ENCODE data around the gene CDKN3.
"Not testable (repeated sequence)": the region's sequence is repeated elsewhere in the genome, so short reads cannot be mapped to it uniquely, and the experiment has no call there.

Gene CDKN3

GRCh38 chr14:54374117-54374884 lies 22.5 kb upstream of the CDKN3 start:
- no peak for DNase-seq
- Histone ChIP-seq H3K4me3 (ENCODE audit: low read depth, low read length) (no peak overlapping the region), H3K9me3 (ENCODE audit: insufficient read depth, low read depth, low read length) (no peaks in the 10 kb centered on the region), H3K4me1 (ENCODE audit: control insufficient read depth in 1 of 2, insufficient read depth in 2 of 2, low read length in 2 of 2) (peaks cover 3% of the 10 kb centered on the region in 2 experiments), H3K4me2 (ENCODE audit: low read length) (no peak overlapping the region), H3K14ac (ENCODE audit: low read length) (no peak overlapping the region), H3K27ac (ENCODE audit: low read depth, low read length) (no peak overlapping the region), H2AFZ (ENCODE audit: insufficient read depth, low read length, poor library complexity) (no peak overlapping the region), H2BK5ac (ENCODE audit: low read depth, low read length, poor library complexity) (no peak overlapping the region), H3K4ac (ENCODE audit: low read depth, low read length) (no peak overlapping the region), H3K79me1 (ENCODE audit: low read length) (no peaks in the 10 kb centered on the region), H3K79me2 (ENCODE audit: control insufficient read depth, insufficient read depth, low read length, poor library complexity) (no peaks in the 10 kb centered on the region), H3K9ac (ENCODE audit: low read length) (no peak overlapping the region), H2BK12ac (ENCODE audit: low read length) (no peak overlapping the region), H3K23ac (ENCODE audit: low read length) (no peak overlapping the region), H3K18ac (ENCODE audit: low read length) (no peak overlapping the region), H2BK120ac (ENCODE audit: insufficient read depth, low read length, poor library complexity) (no peak overlapping the region), H4K8ac (ENCODE audit: low read depth, low read length) (no peak overlapping the region), H3K27me3 (ENCODE audit: insufficient read depth, low read length) (no peaks in the 10 kb centered on the region), H4K91ac (ENCODE audit: low read depth, low read length) (no peak overlapping the region), H4K12ac (ENCODE audit: low read depth, low read length) (no peak overlapping the region), H2AK5ac (ENCODE audit: low read length) (no peak overlapping the region), H3K36me3 (ENCODE audit: control insufficient read depth in 1 of 2, insufficient read depth in 2 of 2, low read length in 2 of 2) (no peaks in the 10 kb centered on the region)
- no CpG with 5 or more reads among the region's 7 CpGs for WGBS (ENCODE audit: extremely low coverage, insufficient coverage, insufficient read length)

DNA sequence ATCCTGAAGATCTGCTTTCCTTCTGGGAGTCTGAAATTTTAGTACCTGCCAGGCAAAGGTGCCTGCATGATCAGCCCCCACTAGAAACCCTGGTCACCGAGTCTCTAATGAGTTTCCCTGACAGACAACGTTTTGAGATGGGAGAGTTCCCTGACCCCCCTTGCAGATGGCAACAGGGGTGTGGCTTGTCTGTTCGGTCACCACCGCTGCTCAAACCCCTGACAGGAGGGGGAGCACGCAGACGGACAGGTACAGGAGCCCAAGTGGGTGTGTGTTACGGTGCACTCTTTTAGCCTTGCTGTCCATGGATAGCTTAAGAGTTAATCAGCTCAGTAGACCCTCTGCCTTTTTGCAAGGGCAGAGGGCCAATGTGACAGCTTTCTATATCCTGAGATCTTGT lies 19.3 kb upstream of the CDKN3 start:
- WGBS (ENCODE audit: extremely low coverage, insufficient coverage, insufficient read length) = no CpG with 5 or more reads among the region's 7 CpGs
- H3K27me3 ChIP-seq (ENCODE audit: insufficient read depth, low read length) = no peaks in the 10 kb centered on the region

DNA sequence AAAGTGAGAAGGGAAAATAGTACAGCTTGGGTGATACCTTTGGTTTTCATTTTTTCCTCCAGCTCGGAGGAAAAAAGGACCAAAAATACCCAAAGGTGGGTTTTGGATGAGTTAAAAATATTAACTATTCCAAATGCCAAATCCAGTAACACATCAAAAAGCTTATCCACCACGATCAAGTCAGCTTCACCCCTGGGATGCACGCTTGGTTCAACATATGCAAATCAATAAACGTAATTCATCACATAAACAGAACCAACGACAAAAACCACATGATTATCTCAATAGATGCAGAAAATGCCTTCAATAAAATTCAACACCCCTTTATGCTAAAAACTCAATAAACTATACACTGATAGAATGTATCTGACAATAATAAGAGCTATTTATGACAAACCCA lies 17.9 kb upstream of the CDKN3 start:
- no CpG with 5 or more reads among the region's 5 CpGs for WGBS (ENCODE audit: extremely low coverage, insufficient coverage, insufficient read length)
- not testable (repeated sequence) for H3K79me2 ChIP-seq (ENCODE audit: control insufficient read depth, insufficient read depth, low read length, poor library complexity); H3K9ac ChIP-seq (ENCODE audit: low read length); H3K27ac ChIP-seq (ENCODE audit: low read depth, low read length); H3K4me1 ChIP-seq (ENCODE audit: control insufficient read depth in 1 of 2, insufficient read depth in 2 of 2, low read length in 2 of 2); H3K4me3 ChIP-seq (ENCODE audit: low read depth, low read length); H4K12ac ChIP-seq (ENCODE audit: low read depth, low read length); H4K8ac ChIP-seq (ENCODE audit: low read depth, low read length); H2BK5ac ChIP-seq (ENCODE audit: low read depth, low read length, poor library complexity); H2BK120ac ChIP-seq (ENCODE audit: insufficient read depth, low read length, poor library complexity); DNase-seq; H2AFZ ChIP-seq (ENCODE audit: insufficient read depth, low read length, poor library complexity); H3K23ac ChIP-seq (ENCODE audit: low read length); H2BK12ac ChIP-seq (ENCODE audit: low read length); H3K27me3 ChIP-seq (ENCODE audit: insufficient read depth, low read length); H3K4ac ChIP-seq (ENCODE audit: low read depth, low read length); H3K14ac ChIP-seq (ENCODE audit: low read length); H3K4me2 ChIP-seq (ENCODE audit: low read length); H3K18ac ChIP-seq (ENCODE audit: low read length); H4K91ac ChIP-seq (ENCODE audit: low read depth, low read length); H3K36me3 ChIP-seq (ENCODE audit: control insufficient read depth in 1 of 2, insufficient read depth in 2 of 2, low read length in 2 of 2); H3K79me1 ChIP-seq (ENCODE audit: low read length); H2AK5ac ChIP-seq (ENCODE audit: low read length); H3K9me3 ChIP-seq (ENCODE audit: insufficient read depth, low read depth, low read length)

More for the DNA sequence above, 19.3 kb upstream of the CDKN3 start:
- Histone ChIP-seq H3K79me1 (ENCODE audit: low read length) (no peaks in the 10 kb centered on the region), H3K9ac (ENCODE audit: low read length) (no peak overlapping the region), H3K9me3 (ENCODE audit: insufficient read depth, low read depth, low read length) (no peaks in the 10 kb centered on the region), H3K23ac (ENCODE audit: low read length) (peak overlapping the region; percentile 66), H4K91ac (ENCODE audit: low read depth, low read length) (no peak overlapping the region), H3K18ac (ENCODE audit: low read length) (no peak overlapping the region), H3K4me3 (ENCODE audit: low read depth, low read length) (no peak overlapping the region), H3K4me1 (ENCODE audit: control insufficient read depth in 1 of 2, insufficient read depth in 2 of 2, low read length in 2 of 2) (no peaks in the 10 kb centered on the region), H3K79me2 (ENCODE audit: control insufficient read depth, insufficient read depth, low read length, poor library complexity) (no peaks in the 10 kb centered on the region), H4K8ac (ENCODE audit: low read depth, low read length) (no peak overlapping the region), H2AK5ac (ENCODE audit: low read length) (no peak overlapping the region), H4K12ac (ENCODE audit: low read depth, low read length) (no peak overlapping the region), H3K14ac (ENCODE audit: low read length) (no peak overlapping the region), H3K27ac (ENCODE audit: low read depth, low read length) (no peak overlapping the region), H2AFZ (ENCODE audit: insufficient read depth, low read length, poor library complexity) (no peak overlapping the region), H2BK12ac (ENCODE audit: low read length) (no peak overlapping the region), H3K36me3 (ENCODE audit: control insufficient read depth in 1 of 2, insufficient read depth in 2 of 2, low read length in 2 of 2) (no peaks in the 10 kb centered on the region), H3K4me2 (ENCODE audit: low read length) (no peak overlapping the region), H2BK120ac (ENCODE audit: insufficient read depth, low read length, poor library complexity) (no peak overlapping the region), H3K4ac (ENCODE audit: low read depth, low read length) (no peak overlapping the region), H2BK5ac (ENCODE audit: low read depth, low read length, poor library complexity) (no peak overlapping the region)
- DNase-seq = no peak

DNA sequence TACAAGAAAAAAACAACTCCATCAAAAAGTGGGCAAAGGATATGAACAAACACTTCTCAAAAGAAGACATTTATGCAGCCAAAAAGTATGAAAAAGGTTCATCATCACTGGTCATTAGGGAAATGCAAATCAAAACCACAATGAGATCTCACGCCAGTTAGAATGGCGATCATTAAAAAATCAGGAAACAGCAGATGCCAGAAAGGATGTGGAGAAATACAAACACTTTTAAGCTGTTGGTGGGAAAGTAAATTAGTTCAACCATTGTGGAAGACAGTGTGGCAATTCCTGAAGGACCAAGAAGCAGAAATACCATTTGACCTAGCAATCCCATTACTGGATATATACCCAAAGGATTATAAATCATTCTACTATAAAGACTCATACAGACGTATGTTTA lies 16.2 kb upstream of the CDKN3 start:
- not testable (repeated sequence) for DNase-seq; H4K91ac ChIP-seq (ENCODE audit: low read depth, low read length); H3K23ac ChIP-seq (ENCODE audit: low read length); H3K18ac ChIP-seq (ENCODE audit: low read length); H3K14ac ChIP-seq (ENCODE audit: low read length); H3K79me1 ChIP-seq (ENCODE audit: low read length); H2BK120ac ChIP-seq (ENCODE audit: insufficient read depth, low read length, poor library complexity); H2AK5ac ChIP-seq (ENCODE audit: low read length); H3K9ac ChIP-seq (ENCODE audit: low read length); H3K4me2 ChIP-seq (ENCODE audit: low read length); H3K27ac ChIP-seq (ENCODE audit: low read depth, low read length); H3K79me2 ChIP-seq (ENCODE audit: control insufficient read depth, insufficient read depth, low read length, poor library complexity); H3K9me3 ChIP-seq (ENCODE audit: insufficient read depth, low read depth, low read length); H2AFZ ChIP-seq (ENCODE audit: insufficient read depth, low read length, poor library complexity); H2BK12ac ChIP-seq (ENCODE audit: low read length); H3K36me3 ChIP-seq (ENCODE audit: control insufficient read depth in 1 of 2, insufficient read depth in 2 of 2, low read length in 2 of 2); H2BK5ac ChIP-seq (ENCODE audit: low read depth, low read length, poor library complexity); H3K4ac ChIP-seq (ENCODE audit: low read depth, low read length); H4K12ac ChIP-seq (ENCODE audit: low read depth, low read length); H3K4me3 ChIP-seq (ENCODE audit: low read depth, low read length); H4K8ac ChIP-seq (ENCODE audit: low read depth, low read length); H3K4me1 ChIP-seq (ENCODE audit: control insufficient read depth in 1 of 2, insufficient read depth in 2 of 2, low read length in 2 of 2); H3K27me3 ChIP-seq (ENCODE audit: insufficient read depth, low read length)
- WGBS (ENCODE audit: extremely low coverage, insufficient coverage, insufficient read length) = no CpG with 5 or more reads among the region's 3 CpGs

All from trophoblast cell (in vitro differentiated cells and primary cell).